H1 (cell line): ENCODE results near the gene MRPL36. TPM values are rescaled to one million over a fixed set of nuclear protein-coding genes. Genes with fewer than 3 reads are reported as not detected.

Source experiments
- CTCF ChIA-PET: fragments of 300-600 bp; sonication (Branson Sonifier 250); formaldehyde crosslinking; loops from one replicate; lab custom pipeline; 2021; ENCODE audit not compliant: partially characterized antibody; lab: Charles Lee
- POLR2A ChIA-PET: fragments of 300-600 bp; sonication (Branson Sonifier 250); formaldehyde crosslinking; loops from one replicate; lab custom pipeline; 2021; ENCODE audit warnings: inconsistent platforms; ENCODE audit not compliant: partially characterized antibody; lab: Charles Lee
- DNase-seq, 2 experiments: peaks; one replicate each; pipeline versions ENCODE4 v3.0.0 to v3.0.0-alpha.2; 2010 to 2022; ENCODE audit warnings: low spot score in 2 of 2, low read depth in 1 of 2, mixed read lengths in 1 of 2
- FAIRE-seq: peaks from 2 replicates; lab custom pipeline; 2011; peaks lifted over from hg19 to GRCh38; lab: Jason Lieb, UNC
- H2AFZ ChIP-seq: 2 replicates; pipeline ENCODE4 v1.8.1; 2012; ENCODE audit warnings: low read length, inconsistent platforms
- H2AK5ac ChIP-seq: 2 replicates; pipeline ENCODE4 v1.6.1; 2013; ENCODE audit warnings: low read depth, low read length
- H2BK120ac ChIP-seq: replicated peaks from 2 replicates; pipeline ENCODE3; 2013; ENCODE audit warnings: low read depth, low read length, inconsistent platforms
- H2BK12ac ChIP-seq: 2 replicates; pipeline ENCODE4 v1.6.1; 2013; ENCODE audit warnings: low read depth, low read length
- H2BK15ac ChIP-seq: 2 replicates; pipeline ENCODE4 v1.6.1; 2013; ENCODE audit warnings: low read length
- H2BK20ac ChIP-seq: 2 replicates; pipeline ENCODE4 v1.6.1; 2013; ENCODE audit warnings: low read length
- H2BK5ac ChIP-seq: 2 replicates; pipeline ENCODE4 v1.6.1; 2013; ENCODE audit warnings: low read depth, low read length
- H3K14ac ChIP-seq: 2 replicates; pipeline ENCODE4 v1.6.1; 2013; ENCODE audit warnings: inconsistent platforms; ENCODE audit not compliant: insufficient read length
- H3K18ac ChIP-seq: 2 replicates; pipeline ENCODE4 v1.6.1; 2013; ENCODE audit warnings: low read length; ENCODE audit errors: extremely low read depth
- H3K23ac ChIP-seq: 2 replicates; pipeline ENCODE4 v1.6.1; 2013; ENCODE audit warnings: inconsistent platforms; ENCODE audit not compliant: insufficient read length
- H3K23me2 ChIP-seq: 2 replicates; pipeline ENCODE4 v1.6.1; 2013; ENCODE audit warnings: low read depth, low read length
- H3K27ac ChIP-seq: 2 replicates; pipeline ENCODE4 v1.6.1; 2011; ENCODE audit warnings: low read depth, low read length, inconsistent platforms
- H3K27me3 ChIP-seq, 4 experiments: replicated peaks in 1 of 4; 1 replicate in 1 of 4; 2 replicates in 3 of 4; pipeline versions ENCODE4 v1.6.1 to v1.8.1; 2011 to 2013; ENCODE audit warnings: low read length in 3 of 4, mild to moderate bottlenecking in 3 of 4, inconsistent platforms in 2 of 4, mixed read lengths in 2 of 4, moderate library complexity in 1 of 4; ENCODE audit not compliant: control insufficient read depth in 3 of 4, insufficient read depth in 3 of 4; ENCODE audit errors: extremely low read depth in 1 of 4
- H3K36me3 ChIP-seq, 4 experiments: 2 replicates each; pipeline versions ENCODE4 v1.6.1 to v1.8.1; 2011 to 2013; ENCODE audit warnings: mild to moderate bottlenecking in 4 of 4, low read length in 3 of 4, moderate library complexity in 2 of 4, control low read depth in 1 of 4, inconsistent platforms in 1 of 4; ENCODE audit not compliant: insufficient read depth in 4 of 4, control insufficient read depth in 2 of 4
- H3K4ac ChIP-seq: replicated peaks from 2 replicates; pipeline ENCODE3; 2013; ENCODE audit warnings: low read length, low read depth, mixed read lengths, inconsistent platforms; ENCODE audit not compliant: insufficient read length
- H3K4me1 ChIP-seq, 4 experiments: replicated peaks in 1 of 4; 1 replicate in 1 of 4; 2 replicates in 3 of 4; pipeline versions ENCODE4 v1.6.1 to v1.8.1; 2011 to 2013; ENCODE audit warnings: low read length in 3 of 4, inconsistent platforms in 2 of 4, mixed read lengths in 1 of 4; ENCODE audit not compliant: insufficient read depth in 4 of 4, control insufficient read depth in 3 of 4
- H3K4me2 ChIP-seq, 2 experiments: 2 replicates each; pipeline versions ENCODE4 v1.6.1 to v1.8.1; 2011 to 2013; ENCODE audit warnings: low read depth in 2 of 2, low read length in 2 of 2, control low read depth in 1 of 2, inconsistent platforms in 1 of 2, mild to moderate bottlenecking in 1 of 2; ENCODE audit not compliant: insufficient read depth in 1 of 2
- H3K4me3 ChIP-seq, 4 experiments: fragments of 200-600, 300-600 bp in 1 of 4; sonication (generic), shearing (Covaris generic), sonication (Bioruptor Twin) in 1 of 4; 2 replicates each; pipeline versions ENCODE4 v1.5.1 to v1.8.1; 2011 to 2016; ENCODE audit warnings: low read length in 4 of 4, low read depth in 3 of 4, control low read depth in 2 of 4, inconsistent platforms in 2 of 4, mild to moderate bottlenecking in 2 of 4, mixed read lengths in 1 of 4, moderate library complexity in 1 of 4; ENCODE audit not compliant: insufficient read depth in 2 of 4; ENCODE audit errors: extremely low read depth in 1 of 4
- H3K56ac ChIP-seq: replicated peaks from 2 replicates; pipeline ENCODE3; 2013; ENCODE audit warnings: low read depth, mild to moderate bottlenecking, mixed read lengths, low read length, inconsistent platforms; ENCODE audit not compliant: insufficient read length
- H3K79me1 ChIP-seq: 2 replicates; pipeline ENCODE4 v1.6.1; 2013; ENCODE audit warnings: low read depth, low read length, control low read depth
- H3K79me2 ChIP-seq, 2 experiments: 2 replicates each; pipeline versions ENCODE4 v1.6.1 to v1.8.1; 2012 to 2013; ENCODE audit warnings: low read length in 2 of 2, mild to moderate bottlenecking in 2 of 2, inconsistent platforms in 1 of 2; ENCODE audit not compliant: insufficient read depth in 2 of 2, control insufficient read depth in 1 of 2
- H3K9ac ChIP-seq, 4 experiments: replicated peaks in 1 of 4; 1 replicate in 1 of 4; 2 replicates in 3 of 4; pipeline versions ENCODE4 v1.6.1 to v1.8.1; 2011 to 2013; ENCODE audit warnings: low read depth in 3 of 4, low read length in 3 of 4, control low read depth in 2 of 4, mild to moderate bottlenecking in 2 of 4, moderate library complexity in 2 of 4, inconsistent platforms in 1 of 4; ENCODE audit errors: extremely low read depth in 1 of 4
- H3K9me3 ChIP-seq, 2 experiments: 2 replicates each; pipeline versions ENCODE4 v1.6.1 to v1.8.1; 2012 to 2013; ENCODE audit warnings: mild to moderate bottlenecking in 2 of 2, moderate library complexity in 2 of 2, control low read depth in 1 of 2, inconsistent platforms in 1 of 2, low read depth in 1 of 2, low read length in 1 of 2, mixed read lengths in 1 of 2; ENCODE audit not compliant: insufficient read depth in 2 of 2
- H4K20me1 ChIP-seq, 2 experiments: replicated peaks in 1 of 2; 2 replicates each; pipeline versions ENCODE3 to v1.8.1; 2011 to 2013; ENCODE audit warnings: inconsistent platforms in 2 of 2, low read length in 2 of 2, mild to moderate bottlenecking in 1 of 2; ENCODE audit not compliant: insufficient read depth in 2 of 2, control insufficient read depth in 1 of 2
- H4K5ac ChIP-seq: 2 replicates; pipeline ENCODE4 v1.6.1; 2013; ENCODE audit warnings: low read length, low read depth, mixed read lengths, inconsistent platforms; ENCODE audit not compliant: insufficient read length
- H4K8ac ChIP-seq: 2 replicates; pipeline ENCODE4 v1.8.0; 2013; ENCODE audit warnings: mild to moderate bottlenecking, moderate library complexity, low read length, inconsistent platforms; ENCODE audit not compliant: insufficient read depth; ENCODE audit errors: extremely low read depth
- H4K91ac ChIP-seq: replicated peaks from 2 replicates; pipeline ENCODE3; 2013; ENCODE audit warnings: low read length, mixed read lengths, inconsistent platforms; ENCODE audit not compliant: insufficient read length
- ATF3 ChIP-seq: IDR thresholded peaks from 2 replicates; pipeline ENCODE4 v1.6.1; 2011; ENCODE audit warnings: low read depth, mild to moderate bottlenecking, low read length; ENCODE audit not compliant: insufficient read depth
- BACH1 ChIP-seq: IDR thresholded peaks from 2 replicates; pipeline ENCODE4 v1.6.1; 2012; ENCODE audit warnings: low read length, improper control_type of control experiment
- EZH2 ChIP-seq: fragments of 200-600 bp; sonication (generic); IDR thresholded peaks from 2 replicates; pipeline ENCODE4 v1.7.1; 2012; ENCODE audit warnings: low read depth, mild to moderate bottlenecking, moderate library complexity, low read length, inconsistent platforms; ENCODE audit not compliant: severe bottlenecking
- SP2 ChIP-seq: IDR thresholded peaks from 2 replicates; pipeline ENCODE4 v1.6.1; 2012; ENCODE audit warnings: mild to moderate bottlenecking, low read length, inconsistent platforms
- WGBS, 2 experiments: shearing (Covaris generic) in 1 of 2; methylation state at CpG; one replicate each; pipeline versions ENCODE4 v1.1.6 to v1.1.7; 2013 to 2015; ENCODE audit warnings: low lambda C conversion rate in 2 of 2, mixed read lengths in 2 of 2, inconsistent platforms in 1 of 2, low coverage in 1 of 2, missing lambda C conversion rate in 1 of 2; ENCODE audit not compliant: insufficient replicate concordance in 2 of 2, insufficient coverage in 1 of 2, insufficient read length in 1 of 2; ENCODE audit errors: extremely low coverage in 1 of 2, missing lambda C conversion rate in 1 of 2; 5-methylcytosine and 5-hydroxymethylcytosine counted together
- polyA plus RNA-seq, 7 experiments: library from polyadenylated mRNA; depleted of rRNA in 3 of 7; stranded (reverse) in 5 of 7; unstranded in 2 of 7; fragments of >200 nt in 5 of 7; fragments of 200-250 nt in 2 of 7; gene quantifications; 1 replicate in 5 of 7; 2 replicates in 1 of 7; 4 replicates in 1 of 7; pipeline versions ENCODE4 v1.2.1 to v1.2.3, GENCODE V29; 2011 to 2013; ENCODE audit warnings: missing spikeins in 2 of 7, mixed read lengths in 2 of 7
- total RNA-seq: library from RNA; stranded (reverse); fragmentation: NEBNext Ultra II Directional; extraction: Animal tissue kit (Norgen Biotek cat#: 25700); gene quantifications from 2 replicates; pipeline ENCODE4 v1.2.1, GENCODE V29; 2021

MRPL36 gene
- total and polyA plus RNA-seq, 2 of the 8 experiments (the other 6 are each of a cell fraction or from before 2014, with no cell fraction given) = 56.3 to 81.5 TPM

- no peak overlapping the region for H3K27ac ChIP-seq
- H2BK120ac ChIP-seq = no peak overlapping the region
- no peak overlapping the region for H3K23ac ChIP-seq
- H3K79me2 ChIP-seq = no peaks in the 10 kb centered on the region
- H3K4ac ChIP-seq = no peak overlapping the region
- no peak overlapping the region for H3K56ac ChIP-seq
- H3K79me1 ChIP-seq = no peaks in the 10 kb centered on the region
- H4K5ac ChIP-seq = no peak overlapping the region
- no peak overlapping the region for H3K14ac ChIP-seq
- TF ChIP-seq BACH1 = no peak
- no peak for TF ChIP-seq SP2
- TF ChIP-seq EZH2 = no peak
- TF ChIP-seq ATF3 = no peak
- H3K23me2 ChIP-seq = no peaks in the 10 kb centered on the region
- no peak overlapping the region for H3K18ac ChIP-seq
- 90% methylated on average over 4 of the region's 6 CpGs; no CpG with 5 or more reads in 1 of the 2 experiments for WGBS, 2 experiments
- no peak overlapping the region for H2BK12ac ChIP-seq
- no peak overlapping the region for H3K4me2 ChIP-seq
- H3K36me3 ChIP-seq = no peaks in the 10 kb centered on the region
- no peaks in the 10 kb centered on the region for H3K9me3 ChIP-seq
- H2AK5ac ChIP-seq = no peak overlapping the region
- H3K4me3 ChIP-seq = no peak overlapping the region
- H2AFZ ChIP-seq = no peak overlapping the region
- H3K27me3 ChIP-seq = no peaks in the 10 kb centered on the region
- H2BK20ac ChIP-seq = no peak overlapping the region
- H3K4me1 ChIP-seq = no peaks in the 10 kb centered on the region
- H2BK5ac ChIP-seq = no peak overlapping the region
- no peak overlapping the region for H2BK15ac ChIP-seq
- H4K20me1 ChIP-seq = no peaks in the 10 kb centered on the region
- DNase-seq (no peak), FAIRE-seq (no peak)
- H4K91ac ChIP-seq = no peak overlapping the region
- POLR2A ChIA-PET = no interaction called here
- CTCF ChIA-PET = interaction anchor here (1.1 to 2.9 kb wide), 4 partner anchors 13 to 119 kb away, joined by 3 to 18 read pairs (median 4); no protein-coding TSS in a partner anchor
- H4K8ac ChIP-seq = no peak overlapping the region
- no peak overlapping the region for H3K9ac ChIP-seq
Observed at GRCh38 chr5:1776831-1777230, 22.8 kb downstream of the MRPL36 start.
